NCI-H2171 treated with DMSO at 0.1 percent for 48 hours (cell line): ENCODE data around the gene WNT4.

Experiments
- DNase-seq: peaks from one replicate; lab custom pipeline; 2025; lab: John Stamatoyannopoulos, UW

The WNT4 gene

GRCh38 chr1:22143065-22144033, at the start of gene WNT4:
TSS of gene WNT4 (minus strand) at chr1:22143097. CDS start at chr1:22142922, 175 bp downstream.
- DNase-seq, result peak; percentile 19

- no peak for DNase-seq
Observed at GRCh38 chr1:22190731-22191130, 47.8 kb upstream of the WNT4 start.

GRCh38 chr1:22190251-22190650, 47.4 kb upstream of the WNT4 start:
- DNase-seq, result no peak

- no peak for DNase-seq
Observed at GRCh38 chr1:22189619-22190018, 46.7 kb upstream of the WNT4 start.

GRCh38 chr1:22188914-22189313, 46.0 kb upstream of the WNT4 start:
- no peak for DNase-seq

- DNase-seq, result no peak
Observed at GRCh38 chr1:22188436-22188835, 45.5 kb upstream of the WNT4 start.

- DNase-seq, result no peak
Observed at GRCh38 chr1:22186311-22186710, 43.4 kb upstream of the WNT4 start.

- DNase-seq, result peak; percentile 98
Observed at GRCh38 chr1:22184892-22185612, 42.2 kb upstream of the WNT4 start.

- no peak for DNase-seq
Observed at GRCh38 chr1:22184454-22184853, 41.6 kb upstream of the WNT4 start.

GRCh38 chr1:22182715-22183114, 39.8 kb upstream of the WNT4 start:
- no peak for DNase-seq

GRCh38 chr1:22179197-22179803, 36.4 kb upstream of the WNT4 start:
- DNase-seq, result no peak

- DNase-seq, result peak; percentile 55
Observed at GRCh38 chr1:22177354-22178003, 34.6 kb upstream of the WNT4 start.

GRCh38 chr1:22176258-22176657, 33.4 kb upstream of the WNT4 start:
- DNase-seq, result peak; percentile 80

GRCh38 chr1:22174446-22175220, 31.7 kb upstream of the WNT4 start:
- DNase-seq, result no peak

GRCh38 chr1:22171951-22172715, 29.2 kb upstream of the WNT4 start:
- DNase-seq, result no peak

GRCh38 chr1:22169816-22170215, 26.9 kb upstream of the WNT4 start:
- no peak for DNase-seq

GRCh38 chr1:22168412-22168973, 25.6 kb upstream of the WNT4 start:
- DNase-seq, result no peak

GRCh38 chr1:22166439-22166838, 23.5 kb upstream of the WNT4 start:
- no peak for DNase-seq

GRCh38 chr1:22164841-22165808, 22.2 kb upstream of the WNT4 start:
- no peak for DNase-seq
